Uterus (tissue), 2 donors: ENCODE results near the gene GP5.

Experiments used
- POLR2A ChIP-seq, 2 donors: fragments of 450-650 bp; IDR thresholded peaks; one replicate each; pipeline ENCODE4 v1.6.1; 2016; ENCODE audit warnings: antibody characterized with exemption in 2 of 2, mild to moderate bottlenecking in 1 of 2, moderate library complexity in 1 of 2
- TF ChIP-seq, protein P1 (sequence below), 4 experiments: fragments of 200-600 bp in 2 of 4; fragments of 450-650 bp in 2 of 4; sonication (generic) in 2 of 4; IDR thresholded peaks; one replicate each; pipeline ENCODE4 v1.5.1; 2016 to 2019; ENCODE audit warnings: antibody characterized with exemption in 4 of 4, mild to moderate bottlenecking in 2 of 4, moderate library complexity in 1 of 4

DNA sequence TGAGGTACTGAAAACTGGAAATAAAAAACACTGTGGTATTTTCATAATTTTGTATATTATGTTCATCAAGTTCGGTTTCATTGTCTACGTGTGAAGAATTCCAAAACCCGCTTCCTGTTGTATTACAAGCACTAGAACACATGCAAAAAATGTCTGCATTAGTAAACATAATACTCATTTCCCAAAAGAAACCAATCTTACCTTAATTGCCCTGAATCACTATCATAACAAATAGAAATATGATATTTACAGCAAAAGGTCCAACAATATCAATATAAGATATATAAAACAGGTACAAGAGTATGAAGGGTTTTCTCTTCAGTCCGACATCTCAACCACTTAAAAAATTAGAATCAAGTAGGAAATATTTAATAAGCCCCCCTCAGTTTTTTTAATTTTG, 26.3 kb upstream of the GP5 start:
- TF ChIP-seq, protein P1, sequence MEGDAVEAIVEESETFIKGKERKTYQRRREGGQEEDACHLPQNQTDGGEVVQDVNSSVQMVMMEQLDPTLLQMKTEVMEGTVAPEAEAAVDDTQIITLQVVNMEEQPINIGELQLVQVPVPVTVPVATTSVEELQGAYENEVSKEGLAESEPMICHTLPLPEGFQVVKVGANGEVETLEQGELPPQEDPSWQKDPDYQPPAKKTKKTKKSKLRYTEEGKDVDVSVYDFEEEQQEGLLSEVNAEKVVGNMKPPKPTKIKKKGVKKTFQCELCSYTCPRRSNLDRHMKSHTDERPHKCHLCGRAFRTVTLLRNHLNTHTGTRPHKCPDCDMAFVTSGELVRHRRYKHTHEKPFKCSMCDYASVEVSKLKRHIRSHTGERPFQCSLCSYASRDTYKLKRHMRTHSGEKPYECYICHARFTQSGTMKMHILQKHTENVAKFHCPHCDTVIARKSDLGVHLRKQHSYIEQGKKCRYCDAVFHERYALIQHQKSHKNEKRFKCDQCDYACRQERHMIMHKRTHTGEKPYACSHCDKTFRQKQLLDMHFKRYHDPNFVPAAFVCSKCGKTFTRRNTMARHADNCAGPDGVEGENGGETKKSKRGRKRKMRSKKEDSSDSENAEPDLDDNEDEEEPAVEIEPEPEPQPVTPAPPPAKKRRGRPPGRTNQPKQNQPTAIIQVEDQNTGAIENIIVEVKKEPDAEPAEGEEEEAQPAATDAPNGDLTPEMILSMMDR (IDR thresholded peaks at IDR 0.05): no peak
- no peak for TF ChIP-seq POLR2A (IDR thresholded peaks at IDR 0.05)
